Measurements from ENCODE around the gene XYLT1.

Gene XYLT1

GRCh38 chr16:17076818-17077498 lies 393.8 kb downstream of the XYLT1 start:
- DNase-seq (ENCODE audit: low spot score) (no peak), ATAC-seq (ENCODE audit: low read depth) (no peak)
- Histone ChIP-seq H3K9me3 (ENCODE audit: severe bottlenecking) (no peaks in the 10 kb centered on the region), H3K27ac (ENCODE audit: poor library complexity, severe bottlenecking) (no peak overlapping the region), H3K36me3 (ENCODE audit: low read depth) (no peaks in the 10 kb centered on the region), H3K27me3 (ENCODE audit: insufficient read depth, poor library complexity, severe bottlenecking) (peaks cover 3% of the 10 kb centered on the region), H3K4me1 (ENCODE audit: insufficient read depth, poor library complexity, severe bottlenecking) (no peaks in the 10 kb centered on the region), H3K4me3 (ENCODE audit: severe bottlenecking) (no peak overlapping the region)
- no peak for TF ChIP-seq CTCF (IDR thresholded peaks at IDR 0.05; ENCODE audit: poor library complexity, severe bottlenecking)

GRCh38 chr16:17076092-17076754 lies 394.5 kb downstream of the XYLT1 start:
- no peak for ATAC-seq (ENCODE audit: low read depth)
- Histone ChIP-seq H3K9me3 (ENCODE audit: severe bottlenecking) (no peaks in the 10 kb centered on the region), H3K4me1 (ENCODE audit: insufficient read depth, poor library complexity, severe bottlenecking) (no peaks in the 10 kb centered on the region), H3K4me3 (ENCODE audit: severe bottlenecking) (no peak overlapping the region), H3K36me3 (ENCODE audit: low read depth) (no peaks in the 10 kb centered on the region), H3K27me3 (ENCODE audit: insufficient read depth, poor library complexity, severe bottlenecking) (peaks cover 3% of the 10 kb centered on the region), H3K27ac (ENCODE audit: poor library complexity, severe bottlenecking) (no peak overlapping the region)
- DNase-seq (ENCODE audit: low spot score) = no peak
- TF ChIP-seq CTCF (IDR thresholded peaks at IDR 0.05; ENCODE audit: poor library complexity, severe bottlenecking) = no peak

- H3K4me3 ChIP-seq (ENCODE audit: severe bottlenecking) = no peak overlapping the region
- H3K36me3 ChIP-seq (ENCODE audit: low read depth) = no peaks in the 10 kb centered on the region
- TF ChIP-seq CTCF (IDR thresholded peaks at IDR 0.05; ENCODE audit: poor library complexity, severe bottlenecking) = no peak
- DNase-seq (ENCODE audit: low spot score) = no peak
- H3K27me3 ChIP-seq (ENCODE audit: insufficient read depth, poor library complexity, severe bottlenecking) = peaks cover 11% of the 10 kb centered on the region
- no peak overlapping the region for H3K27ac ChIP-seq (ENCODE audit: poor library complexity, severe bottlenecking)
- peaks cover 2% of the 10 kb centered on the region for H3K4me1 ChIP-seq (ENCODE audit: insufficient read depth, poor library complexity, severe bottlenecking)
- ATAC-seq (ENCODE audit: low read depth) = no peak; the same call in 2 of the 3 replicates
- H3K9me3 ChIP-seq (ENCODE audit: severe bottlenecking) = no peaks in the 10 kb centered on the region
Measured at GRCh38 chr16:17072104-17072503, 398.7 kb downstream of the XYLT1 start.

- Histone ChIP-seq H3K36me3 (ENCODE audit: low read depth) (no peaks in the 10 kb centered on the region), H3K27me3 (ENCODE audit: insufficient read depth, poor library complexity, severe bottlenecking) (peaks cover 11% of the 10 kb centered on the region), H3K27ac (ENCODE audit: poor library complexity, severe bottlenecking) (no peak overlapping the region), H3K4me1 (ENCODE audit: insufficient read depth, poor library complexity, severe bottlenecking) (peaks cover 2% of the 10 kb centered on the region), H3K9me3 (ENCODE audit: severe bottlenecking) (no peaks in the 10 kb centered on the region), H3K4me3 (ENCODE audit: severe bottlenecking) (no peak overlapping the region)
- ATAC-seq (ENCODE audit: low read depth) (peak; percentile 65), DNase-seq (ENCODE audit: low spot score) (no peak)
- no peak for TF ChIP-seq CTCF (IDR thresholded peaks at IDR 0.05; ENCODE audit: poor library complexity, severe bottlenecking)
Measured at GRCh38 chr16:17070882-17071592, 399.7 kb downstream of the XYLT1 start.
